Measurements from ENCODE around the gene SLC35E1. TPM values are rescaled to one million over a fixed set of nuclear protein-coding genes. Genes with fewer than 3 reads are reported as not detected.

The SLC35E1 gene
- total RNA-seq (2014; rRNA removed) = 52.6 and 62.3 TPM in 2 replicates
- Bru-seq, nascent RNA = percentile 89 among the genes with signal in this experiment
- percentile 99 among the genes with signal in this experiment for BruChase-seq, experiment 1, labeled RNA remaining after a 6-hour chase
- BruChase-seq, experiment 2, labeled RNA remaining after a 2-hour chase = percentile 97 among the genes with signal in this experiment
- long read RNA-seq, full-length matches to known transcripts = 156 of 244 reads
- long read RNA-seq, partial matches to known transcripts = 8 of 244 reads
- long read RNA-seq, other reads (novel, unspliced or antisense) = 80 of 244 reads

DNA sequence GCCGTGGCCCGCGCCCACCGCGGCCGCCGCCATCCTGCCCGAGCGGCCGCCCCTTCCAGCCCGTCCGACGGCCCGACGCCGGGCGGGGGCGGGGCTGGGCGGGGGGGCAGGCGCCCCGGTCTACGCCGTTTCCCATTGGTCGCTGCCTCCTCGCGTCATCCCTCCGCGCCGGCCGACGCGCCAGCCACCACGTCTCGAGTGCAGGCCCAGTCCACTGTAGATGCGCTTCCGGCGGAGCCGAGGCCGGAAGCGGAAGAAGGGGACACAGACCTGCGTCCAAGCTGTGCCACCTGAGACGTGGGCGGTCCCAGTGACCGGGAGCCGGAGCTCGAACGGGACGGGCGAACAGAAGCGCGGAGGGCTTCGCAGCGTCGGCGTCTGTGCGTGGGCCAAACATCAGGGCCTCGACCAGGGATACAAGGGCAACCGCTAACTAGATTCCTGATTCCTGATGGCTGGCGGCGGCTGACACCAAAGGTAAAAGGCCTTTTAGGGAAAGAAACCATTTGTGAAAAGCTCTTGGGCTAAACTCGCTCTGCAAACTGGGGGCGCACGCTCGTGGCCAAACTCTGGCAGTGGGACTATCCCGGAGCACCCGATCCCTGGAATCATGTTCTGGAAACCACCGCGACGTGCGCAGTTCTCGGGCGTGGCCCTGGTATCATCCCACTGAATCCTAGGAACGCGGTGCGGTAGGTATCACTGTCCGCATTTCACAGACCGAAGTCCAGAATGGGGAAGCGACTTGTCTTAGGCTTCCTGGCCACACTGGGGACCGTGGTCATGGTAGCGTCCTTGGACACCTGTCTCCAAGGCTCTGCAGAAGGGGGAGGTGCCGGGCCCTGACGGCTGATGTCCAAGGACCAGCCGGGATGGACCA, at the start of gene SLC35E1:
Gene SLC35E1 (minus strand): TSS at position 84 of the 880 bp plus-strand sequence. CDS start 51 bp downstream, at position 33.
- H3K36me3 ChIP-seq (ENCODE audit: low read depth, low read length) = peaks cover 13% of the 10 kb centered on the region; the same call in 1 of the 2 replicates
- H3K4me1 ChIP-seq (ENCODE audit: insufficient read depth, low read length) = peaks cover 43% of the 10 kb centered on the region
- intact Hi-C loops (cut with micrococcal nuclease) = loop anchor here (1.0 to 5.0 kb wide), 2 partner anchors 36 to 55 kb away; partner anchors contain the start of gene MED26
- BruUV-seq (replicated peaks) = TSS peak; percentile 81
- peak; percentile 95 for ATAC-seq
- H3K27ac ChIP-seq (ENCODE audit: low read length) = peak within 1 kb of the TSS; percentile 77
- POLR2A ChIA-PET (ENCODE audit: unreplicated experiment) = interaction anchor here (0.5 kb wide), 1 partner anchor 29 kb away, joined by 6 read pairs; no protein-coding TSS in a partner anchor
- no peaks in the 10 kb centered on the region for H3K9me3 ChIP-seq (ENCODE audit: low read length)
- H3F3A ChIP-seq (ENCODE audit: low read length, unreplicated experiment) = no peaks in the 10 kb centered on the region
- peaks cover 94% of the 10 kb centered on the region for H3K79me2 ChIP-seq (ENCODE audit: low read length)
- peaks cover 4% of the 10 kb centered on the region; the same call in 1 of the 2 replicates for H4K20me1 ChIP-seq (ENCODE audit: low read length)
- no peaks in the 10 kb centered on the region for H3K27me3 ChIP-seq (ENCODE audit: low read length)
- no peak for TF ChIP-seq EZH2phosphoT487 (IDR thresholded peaks at IDR 0.05; ENCODE audit: borderline replicate concordance, low read length)
- TF ChIP-seq EZH2 (IDR thresholded peaks at IDR 0.05; ENCODE audit: low read length, unreplicated experiment) = no peak
- H3K4me3 ChIP-seq (ENCODE audit: low read length) = peak within 1 kb of the TSS; percentile 91
- H3K9me2 ChIP-seq (replicated peaks; ENCODE audit: low read length) = no peaks in the 10 kb centered on the region
- peak; percentile 98 for DNase-seq
- peak within 1 kb of the TSS; percentile 82 for H2AFZ ChIP-seq (ENCODE audit: low read length)
- peak within 1 kb of the TSS; percentile 96 for H3K4me2 ChIP-seq (ENCODE audit: low read length)
- CTCF ChIA-PET = interaction anchor here (0.5 kb wide), 1 partner anchor 12 kb away, joined by 6 read pairs; no protein-coding TSS in a partner anchor
- peak within 1 kb of the TSS; percentile 91 for H3K9ac ChIP-seq (ENCODE audit: low read length)

DNA sequence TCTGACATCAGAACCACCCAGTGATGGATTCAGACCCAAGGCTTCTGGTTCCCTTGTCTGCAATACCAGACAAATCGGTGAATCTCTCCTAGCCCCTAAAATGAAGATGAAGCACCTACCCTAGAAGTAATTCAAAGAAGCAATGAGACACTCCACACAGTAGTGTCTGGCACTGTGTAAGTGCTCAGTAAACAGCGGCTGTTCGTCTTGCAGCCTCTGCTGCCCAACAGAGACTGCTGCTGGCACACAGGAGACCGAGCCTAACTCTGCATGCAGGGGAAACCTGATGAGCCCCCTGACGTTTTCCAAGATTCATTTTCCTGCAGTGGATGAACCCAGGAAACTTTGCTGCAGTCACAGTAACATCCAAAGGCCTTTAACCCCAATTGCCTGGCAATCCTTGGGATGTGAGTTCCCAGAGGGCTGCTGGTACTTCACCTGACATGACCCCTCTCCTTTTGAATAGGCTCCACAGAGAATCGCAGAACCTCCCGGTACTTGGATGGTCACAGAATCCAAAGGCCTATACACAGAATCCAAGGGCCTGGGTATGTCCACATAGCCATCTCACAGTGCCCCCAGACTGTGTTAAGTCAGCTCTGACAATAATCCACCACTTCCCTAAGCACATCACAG, 49.1 kb upstream of the SLC35E1 start:
- POLR2A ChIA-PET (ENCODE audit: unreplicated experiment) = no interaction called here
- Histone ChIP-seq H3F3A (ENCODE audit: low read length, unreplicated experiment) (no peaks in the 10 kb centered on the region), H3K4me2 (ENCODE audit: low read length) (no peak overlapping the region), H2AFZ (ENCODE audit: low read length) (no peak overlapping the region), H3K27me3 (ENCODE audit: low read length) (no peaks in the 10 kb centered on the region), H3K9ac (ENCODE audit: low read length) (no peak overlapping the region), H3K36me3 (ENCODE audit: low read depth, low read length) (peaks cover 22% of the 10 kb centered on the region), H3K9me2 (replicated peaks; ENCODE audit: low read length) (no peaks in the 10 kb centered on the region), H3K4me1 (ENCODE audit: insufficient read depth, low read length) (peaks cover 8% of the 10 kb centered on the region), H3K4me3 (ENCODE audit: low read length) (no peak overlapping the region), H3K9me3 (ENCODE audit: low read length) (no peaks in the 10 kb centered on the region), H3K79me2 (ENCODE audit: low read length) (peaks cover 100% of the 10 kb centered on the region), H3K27ac (ENCODE audit: low read length) (no peak overlapping the region), H4K20me1 (ENCODE audit: low read length) (peaks cover 100% of the 10 kb centered on the region)
- intact Hi-C loops (cut with micrococcal nuclease) = no loop called here
- TF ChIP-seq EZH2phosphoT487 (IDR thresholded peaks at IDR 0.05; ENCODE audit: borderline replicate concordance, low read length) (no peak), EZH2 (IDR thresholded peaks at IDR 0.05; ENCODE audit: low read length, unreplicated experiment) (no peak)
- TF ChIP-seq, protein P1, sequence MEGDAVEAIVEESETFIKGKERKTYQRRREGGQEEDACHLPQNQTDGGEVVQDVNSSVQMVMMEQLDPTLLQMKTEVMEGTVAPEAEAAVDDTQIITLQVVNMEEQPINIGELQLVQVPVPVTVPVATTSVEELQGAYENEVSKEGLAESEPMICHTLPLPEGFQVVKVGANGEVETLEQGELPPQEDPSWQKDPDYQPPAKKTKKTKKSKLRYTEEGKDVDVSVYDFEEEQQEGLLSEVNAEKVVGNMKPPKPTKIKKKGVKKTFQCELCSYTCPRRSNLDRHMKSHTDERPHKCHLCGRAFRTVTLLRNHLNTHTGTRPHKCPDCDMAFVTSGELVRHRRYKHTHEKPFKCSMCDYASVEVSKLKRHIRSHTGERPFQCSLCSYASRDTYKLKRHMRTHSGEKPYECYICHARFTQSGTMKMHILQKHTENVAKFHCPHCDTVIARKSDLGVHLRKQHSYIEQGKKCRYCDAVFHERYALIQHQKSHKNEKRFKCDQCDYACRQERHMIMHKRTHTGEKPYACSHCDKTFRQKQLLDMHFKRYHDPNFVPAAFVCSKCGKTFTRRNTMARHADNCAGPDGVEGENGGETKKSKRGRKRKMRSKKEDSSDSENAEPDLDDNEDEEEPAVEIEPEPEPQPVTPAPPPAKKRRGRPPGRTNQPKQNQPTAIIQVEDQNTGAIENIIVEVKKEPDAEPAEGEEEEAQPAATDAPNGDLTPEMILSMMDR (conservative IDR thresholded peaks at IDR 0.05; ENCODE audit: low read depth, low read length) = no peak
- no peak for ATAC-seq
- DNase-seq = no peak
- no TSS peak for BruUV-seq (replicated peaks)
- CTCF ChIA-PET = no interaction called here

GRCh38 chr19:16620584-16620983, 48.4 kb upstream of the SLC35E1 start:
- intact Hi-C loops (cut with micrococcal nuclease) = no loop called here
- Histone ChIP-seq H3K9me2 (replicated peaks; ENCODE audit: low read length) (no peaks in the 10 kb centered on the region), H3K9me3 (ENCODE audit: low read length) (no peaks in the 10 kb centered on the region), H3K9ac (ENCODE audit: low read length) (no peak overlapping the region), H3K79me2 (ENCODE audit: low read length) (peaks cover 100% of the 10 kb centered on the region), H4K20me1 (ENCODE audit: low read length) (peaks cover 100% of the 10 kb centered on the region), H2AFZ (ENCODE audit: low read length) (no peak overlapping the region), H3F3A (ENCODE audit: low read length, unreplicated experiment) (no peaks in the 10 kb centered on the region), H3K27me3 (ENCODE audit: low read length) (no peaks in the 10 kb centered on the region), H3K27ac (ENCODE audit: low read length) (no peak overlapping the region), H3K4me3 (ENCODE audit: low read length) (no peak overlapping the region), H3K36me3 (ENCODE audit: low read depth, low read length) (peaks cover 17% of the 10 kb centered on the region), H3K4me2 (ENCODE audit: low read length) (no peak overlapping the region), H3K4me1 (ENCODE audit: insufficient read depth, low read length) (peaks cover 1% of the 10 kb centered on the region)
- ChIA-PET CTCF (no interaction called here), POLR2A (ENCODE audit: unreplicated experiment) (no interaction called here)
- BruUV-seq (replicated peaks) = no TSS peak
- ATAC-seq (no peak), DNase-seq (no peak)
- TF ChIP-seq EZH2 (IDR thresholded peaks at IDR 0.05; ENCODE audit: low read length, unreplicated experiment) (no peak), EZH2phosphoT487 (IDR thresholded peaks at IDR 0.05; ENCODE audit: borderline replicate concordance, low read length) (no peak)
- TF ChIP-seq, protein P1 (conservative IDR thresholded peaks at IDR 0.05; ENCODE audit: low read depth, low read length) = no peak

Measured in PC-3 (cell line).